ENCODE measurements around the gene PITPNM2.
A peak's percentile ranks its signal among the peaks of the same experiment; 100 is the strongest.

PITPNM2 gene

GRCh38 chr12:123150744-123151456 lies at the start of gene PITPNM2:
Gene PITPNM2 (minus strand): TSS chr12:123151090. CDS start chr12:123034590, 116,500 bp downstream.
- DNase-seq = peak; percentile 65

- no peak for DNase-seq
Observed at GRCh38 chr12:123200414-123200813, 49.5 kb upstream of the PITPNM2 start.

- no peak for DNase-seq
Observed at GRCh38 chr12:123199936-123200335, 49.0 kb upstream of the PITPNM2 start.

- no peak for DNase-seq
Observed at GRCh38 chr12:123187637-123188036, 36.7 kb upstream of the PITPNM2 start.

- DNase-seq = no peak
Observed at GRCh38 chr12:123180171-123180570, 29.3 kb upstream of the PITPNM2 start.

- DNase-seq = no peak
Observed at GRCh38 chr12:123171967-123172366, 21.1 kb upstream of the PITPNM2 start.

- DNase-seq = no peak
Observed at GRCh38 chr12:123167329-123167728, 16.4 kb upstream of the PITPNM2 start.

GRCh38 chr12:123165537-123165936 lies 14.6 kb upstream of the PITPNM2 start:
- no peak for DNase-seq

GRCh38 chr12:123164710-123165261 lies 13.9 kb upstream of the PITPNM2 start:
- no peak for DNase-seq

- DNase-seq = no peak
Observed at GRCh38 chr12:123164222-123164621, 13.3 kb upstream of the PITPNM2 start.

- DNase-seq = no peak
Observed at GRCh38 chr12:123163227-123163626, 12.3 kb upstream of the PITPNM2 start.

- no peak for DNase-seq
Observed at GRCh38 chr12:123160801-123161487, 10.1 kb upstream of the PITPNM2 start.

GRCh38 chr12:123153906-123154305 lies 3.0 kb upstream of the PITPNM2 start:
- DNase-seq = no peak

GRCh38 chr12:123152833-123153232 lies 1.9 kb upstream of the PITPNM2 start:
- no peak for DNase-seq

GRCh38 chr12:123151457-123152454 lies 866 bp upstream of the PITPNM2 start:
- no peak for DNase-seq

GRCh38 chr12:123150275-123150743 lies 581 bp downstream of the PITPNM2 start:
- DNase-seq = no peak

GRCh38 chr12:123149501-123150274 lies 1.2 kb downstream of the PITPNM2 start:
- no peak for DNase-seq

- DNase-seq = no peak
Observed at GRCh38 chr12:123149088-123149487, 1.8 kb downstream of the PITPNM2 start.

GRCh38 chr12:123148655-123149054 lies 2.2 kb downstream of the PITPNM2 start:
- no peak for DNase-seq

- no peak for DNase-seq
Observed at GRCh38 chr12:123148223-123148622, 2.7 kb downstream of the PITPNM2 start.

GRCh38 chr12:123145211-123145610 lies 5.7 kb downstream of the PITPNM2 start:
- DNase-seq = no peak

All from amniotic stem cell (primary cell).